ENCODE data around the gene RNPEP.
"Not testable (repeated sequence)": the region's sequence is repeated elsewhere in the genome, so short reads cannot be mapped to it uniquely, and the experiment has no call there.

Gene RNPEP

DNA sequence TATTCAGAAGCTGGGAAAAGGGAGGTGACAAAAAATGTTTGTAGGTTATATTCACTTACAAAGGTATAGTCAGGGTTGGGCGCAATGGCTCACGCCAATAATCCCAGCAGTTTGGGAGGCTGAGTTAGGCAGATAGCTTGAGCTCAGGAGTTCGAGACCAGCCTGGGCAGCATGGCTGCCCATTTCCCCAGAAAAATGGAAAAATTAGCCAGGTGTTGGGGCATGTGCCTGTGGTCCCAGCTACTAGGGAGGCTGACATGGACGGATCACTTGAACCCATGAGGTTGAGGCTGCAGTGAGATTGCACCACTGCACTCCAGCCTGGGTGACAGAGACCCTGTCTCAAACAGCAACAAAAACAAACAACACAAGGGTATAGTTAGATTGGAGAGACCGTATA lies 24.1 kb upstream of the RNPEP start:
- DNase-seq (ENCODE audit: low read depth, low spot score): no peak

DNA sequence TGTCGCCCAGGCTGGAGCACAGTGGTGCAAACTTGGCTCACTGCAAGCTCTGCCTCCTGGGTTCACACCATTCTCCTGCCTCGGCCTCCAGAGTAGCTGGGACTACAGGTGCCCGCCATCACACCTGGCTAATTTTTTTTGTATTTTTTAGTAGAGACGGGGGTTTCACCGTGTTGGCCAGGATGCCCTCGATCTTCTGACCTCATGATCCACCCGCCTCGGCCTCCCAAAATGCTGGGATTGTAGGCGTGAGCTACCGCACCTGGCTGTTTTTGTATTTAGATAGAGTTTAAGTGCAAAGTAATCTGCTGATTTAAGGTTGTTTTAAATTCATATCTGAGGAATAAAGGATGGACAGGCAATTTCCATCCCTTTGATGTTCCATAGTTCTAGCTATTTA lies 20.1 kb upstream of the RNPEP start:
- not testable (repeated sequence) for DNase-seq (ENCODE audit: low read depth, low spot score)

DNA sequence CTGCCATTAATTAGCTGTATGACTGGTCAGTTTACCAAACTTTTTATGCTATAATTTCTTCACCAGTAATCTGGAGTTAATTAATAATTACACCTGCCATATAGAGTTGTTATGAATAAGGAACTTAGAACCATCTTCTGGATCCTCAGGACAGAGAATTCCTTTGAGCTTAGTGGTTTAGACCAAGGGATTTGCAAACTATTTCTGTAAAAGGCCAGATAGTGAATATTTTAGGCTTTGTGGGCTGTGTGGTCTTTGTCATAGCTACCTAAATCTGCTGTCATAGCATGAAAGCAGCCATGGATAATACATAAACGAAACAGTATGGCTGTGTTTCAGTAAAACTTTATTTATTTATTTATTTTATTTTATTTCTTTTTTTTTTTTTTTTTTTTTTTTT lies 18.2 kb upstream of the RNPEP start:
- DNase-seq (ENCODE audit: low read depth, low spot score): no peak

DNA sequence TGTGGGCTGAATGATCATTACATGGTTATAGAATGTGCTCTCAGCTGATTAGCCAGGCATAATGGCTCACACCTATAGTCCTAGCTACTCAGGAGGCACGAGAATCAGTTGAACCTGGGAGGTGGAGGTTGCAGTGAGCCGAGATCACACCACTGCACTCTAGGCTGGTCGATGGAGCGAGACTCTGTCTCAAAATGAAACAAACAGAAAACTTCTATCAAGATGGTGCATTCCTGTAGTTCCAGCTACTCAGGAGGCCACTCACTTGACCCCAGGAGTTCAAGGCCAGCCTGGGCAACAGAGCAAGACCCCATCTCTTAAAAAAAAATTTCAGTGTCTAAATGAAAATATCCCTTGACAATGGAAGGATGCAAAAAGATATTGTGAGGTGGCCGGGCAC lies 16.3 kb upstream of the RNPEP start:
- no peak for DNase-seq (ENCODE audit: low read depth, low spot score)

DNA sequence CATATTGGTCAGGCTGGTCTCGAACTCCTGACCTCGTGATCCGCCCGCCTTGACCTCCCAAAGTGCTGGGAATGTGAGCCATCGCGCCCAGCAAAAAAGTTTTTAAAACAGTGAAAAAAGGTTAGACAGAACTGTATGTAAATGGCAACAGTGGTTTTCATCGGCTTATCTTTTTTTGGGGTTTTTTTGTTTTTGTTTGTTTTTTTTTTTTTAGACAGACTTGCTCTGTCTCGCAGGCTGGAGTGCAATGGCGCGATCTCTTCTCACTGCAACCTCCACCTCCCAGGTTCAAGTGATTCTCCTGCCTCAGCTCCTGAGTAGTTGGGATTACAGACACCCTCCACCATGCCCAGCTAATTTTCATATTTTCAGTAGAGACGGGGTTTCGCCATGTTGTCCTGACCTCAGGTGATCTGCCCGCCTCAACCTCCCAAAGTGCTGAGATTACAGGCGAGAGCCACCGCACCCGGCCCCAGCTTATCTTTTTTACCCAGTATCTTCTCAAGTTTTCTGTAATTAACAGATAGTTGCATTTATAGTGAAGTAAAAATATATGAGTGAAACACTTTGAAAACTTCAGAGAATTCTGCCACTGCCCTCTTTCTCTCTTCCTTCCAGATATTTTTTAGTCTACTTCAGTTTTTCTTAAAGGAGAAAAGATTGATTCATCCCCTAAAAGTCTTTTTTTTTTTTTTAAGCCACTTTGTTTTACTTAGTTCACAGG lies 14.1 kb upstream of the RNPEP start:
- DNase-seq (ENCODE audit: low read depth, low spot score): no peak

DNA sequence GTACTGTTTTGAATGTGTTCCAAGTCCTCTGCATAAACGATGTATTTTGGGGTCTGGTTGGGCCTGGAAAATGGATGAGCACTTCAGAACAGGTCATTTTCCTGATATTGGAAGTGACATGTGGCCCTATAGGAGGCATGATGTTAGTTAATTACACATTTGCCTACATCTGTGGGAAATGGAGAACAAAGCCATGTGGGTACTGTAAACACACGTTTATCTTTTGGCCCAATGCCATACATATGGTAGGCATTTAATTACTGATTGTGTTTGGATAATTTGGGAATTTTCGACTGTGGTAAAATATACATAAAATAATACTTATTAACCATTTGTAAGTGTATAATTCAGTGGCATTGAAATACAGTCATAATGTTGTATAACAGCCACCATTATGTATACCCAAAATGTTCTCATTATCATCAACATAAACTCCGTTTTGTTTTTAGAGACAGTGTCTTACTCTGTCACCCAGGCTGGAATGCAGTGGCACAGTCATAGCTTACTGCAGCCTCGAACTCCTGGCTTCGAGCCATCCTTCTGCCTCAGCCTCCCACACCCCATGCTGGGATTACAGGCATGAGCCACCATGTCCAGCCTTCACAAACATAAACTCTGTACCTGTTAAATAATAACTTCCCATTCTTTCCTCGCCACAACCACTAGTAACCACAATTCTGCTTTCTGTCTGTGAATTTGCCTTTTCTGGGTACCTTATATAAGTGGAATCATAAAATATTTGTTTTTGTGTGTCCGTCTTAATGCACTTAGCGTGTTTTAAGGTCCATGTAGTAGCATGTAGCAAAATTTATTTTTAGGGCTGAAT lies 11.9 kb upstream of the RNPEP start:
- DNase-seq (ENCODE audit: low read depth, low spot score): no peak

DNA sequence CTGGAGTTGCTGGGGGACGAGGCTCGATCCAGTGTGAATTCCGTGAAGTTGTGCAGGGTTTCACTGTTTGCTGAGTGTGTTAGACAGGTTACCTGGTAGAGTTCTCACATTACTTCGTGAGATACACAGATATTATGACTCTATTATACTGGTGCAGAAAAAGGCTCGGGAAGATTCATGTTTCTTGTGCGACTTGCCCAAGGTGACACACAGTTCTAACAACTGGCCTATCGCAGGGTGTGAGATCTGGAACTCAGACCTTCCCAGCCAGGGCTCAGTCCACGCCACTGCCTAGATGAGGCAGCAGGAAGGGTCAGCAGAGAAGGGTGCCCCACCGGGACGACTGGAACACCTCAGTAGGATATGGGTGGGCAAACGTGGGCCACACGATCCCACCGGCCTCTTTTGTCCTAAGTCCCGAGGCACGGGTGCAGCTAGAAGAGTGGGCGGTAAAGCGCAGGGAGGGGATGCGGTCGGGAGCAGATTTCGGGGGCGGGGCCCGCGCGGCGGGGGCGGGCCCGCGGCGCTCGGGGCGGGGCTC lies 296 bp upstream of the RNPEP start:
- peak; percentile 31 for DNase-seq (ENCODE audit: low read depth, low spot score)

DNA sequence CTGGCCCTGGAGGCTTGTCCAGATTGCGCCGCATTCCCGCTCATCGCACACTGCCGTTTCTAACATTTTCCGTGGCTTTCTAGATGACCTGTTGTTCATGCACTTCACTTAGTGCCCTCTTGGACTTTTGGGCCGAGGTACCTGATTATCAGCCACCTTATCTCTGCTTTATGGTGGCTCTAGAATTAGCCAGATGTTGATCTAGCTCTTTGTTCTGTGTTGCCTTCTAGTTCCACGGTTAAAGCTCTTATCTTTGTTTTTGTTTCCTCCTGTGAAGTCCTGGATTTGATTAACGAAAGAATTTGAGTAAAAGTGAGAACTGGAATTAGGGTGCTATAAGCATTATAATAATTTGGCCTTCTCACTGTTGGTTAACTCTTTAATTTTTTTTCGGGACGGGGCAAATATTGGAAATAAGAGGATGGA lies 945 bp downstream of the RNPEP start:
- no peak for DNase-seq (ENCODE audit: low read depth, low spot score)

DNA sequence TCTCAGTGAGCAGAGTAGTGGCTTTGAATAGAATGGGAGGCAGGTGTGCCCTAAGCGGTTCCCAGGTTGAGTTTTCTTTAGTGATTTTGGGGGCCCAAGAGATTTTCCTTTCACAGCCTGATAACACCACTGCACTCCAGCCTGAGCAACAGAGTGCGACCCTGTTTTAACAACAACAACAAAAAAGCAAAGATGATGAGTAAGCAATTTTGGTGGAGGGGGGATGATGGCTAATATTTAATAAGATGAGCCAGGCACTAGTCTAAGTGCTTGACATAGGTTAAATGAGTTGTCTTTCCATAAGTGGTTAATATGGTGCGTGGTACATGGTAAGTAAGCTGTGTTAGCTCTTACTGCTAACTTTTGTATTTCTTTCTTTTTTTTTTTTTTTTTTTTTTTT lies 2.0 kb downstream of the RNPEP start:
- DNase-seq (ENCODE audit: low read depth, low spot score): no peak

DNA sequence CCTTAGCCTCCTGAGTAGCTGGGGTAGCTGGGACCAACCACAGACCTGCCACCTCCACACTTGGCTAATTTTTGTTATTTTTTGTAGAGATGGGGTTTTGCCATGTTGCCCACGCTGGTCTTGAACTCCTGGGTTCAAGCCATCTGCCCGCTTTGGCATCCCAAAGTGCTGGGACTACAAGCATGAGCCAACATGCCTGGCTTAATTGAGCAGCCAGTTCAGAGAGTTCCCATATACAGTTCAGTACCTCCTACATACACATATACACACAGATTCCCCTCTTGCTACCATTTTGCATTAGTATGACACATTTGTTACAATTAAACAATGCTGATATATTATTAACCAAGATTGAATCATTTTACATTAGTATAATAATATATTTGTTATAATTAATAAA lies 2.9 kb downstream of the RNPEP start:
- no peak for DNase-seq (ENCODE audit: low read depth, low spot score)

DNA sequence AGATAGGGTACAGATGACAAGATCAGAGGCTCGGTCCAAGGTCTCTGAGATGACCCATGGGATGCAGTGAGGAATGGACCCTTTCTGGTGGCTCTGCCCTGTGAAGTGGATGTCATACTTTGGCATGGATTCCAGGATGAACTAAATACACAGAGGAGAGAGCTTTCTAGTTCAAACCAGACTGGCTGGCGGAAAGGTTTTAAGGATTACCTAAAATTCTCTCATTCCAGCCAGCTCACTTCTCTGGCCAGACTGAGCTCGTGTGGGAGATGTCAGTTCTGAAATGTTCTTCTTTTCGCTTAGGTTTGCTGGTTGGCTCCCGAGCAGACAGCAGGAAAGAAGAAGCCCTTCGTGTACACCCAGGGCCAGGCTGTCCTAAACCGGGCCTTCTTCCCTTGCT lies 6.2 kb downstream of the RNPEP start:
- no peak for DNase-seq (ENCODE audit: low read depth, low spot score)

DNA sequence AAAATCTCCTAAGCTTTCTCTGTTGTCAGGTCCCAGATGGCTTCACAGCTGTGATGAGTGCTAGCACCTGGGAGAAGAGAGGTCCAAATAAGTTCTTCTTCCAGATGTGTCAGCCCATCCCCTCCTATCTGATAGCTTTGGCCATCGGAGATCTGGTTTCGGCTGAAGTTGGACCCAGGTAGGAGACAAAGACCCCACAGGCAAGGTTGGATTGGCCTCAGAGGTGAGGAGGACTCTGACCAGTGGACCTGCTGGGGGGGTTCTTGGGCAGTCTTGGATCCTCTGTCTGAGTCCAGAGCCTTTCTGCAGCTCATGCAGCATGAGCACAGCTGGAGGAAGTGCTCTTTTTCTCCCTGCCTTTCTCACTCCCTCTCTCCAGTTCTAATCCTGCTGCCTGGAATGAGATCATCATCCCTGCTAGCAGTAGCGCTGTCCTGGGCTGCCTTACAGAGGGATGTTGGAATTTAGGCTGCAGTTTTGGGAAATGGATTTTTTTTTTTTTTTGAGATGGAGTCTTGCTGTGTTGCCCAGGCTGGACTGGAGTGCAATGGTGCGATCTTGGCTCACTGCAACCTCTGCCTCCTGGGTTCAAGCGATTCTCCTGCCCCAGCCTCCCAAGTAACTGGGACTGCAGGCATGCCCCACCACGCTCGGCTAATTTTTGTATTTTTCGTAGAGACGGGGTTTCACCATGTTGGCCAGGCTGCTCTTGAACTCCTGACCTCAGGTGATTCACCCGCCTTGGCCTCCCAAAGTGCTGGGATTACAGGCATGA lies 7.1 kb downstream of the RNPEP start:
- DNase-seq (ENCODE audit: low read depth, low spot score): no peak

DNA sequence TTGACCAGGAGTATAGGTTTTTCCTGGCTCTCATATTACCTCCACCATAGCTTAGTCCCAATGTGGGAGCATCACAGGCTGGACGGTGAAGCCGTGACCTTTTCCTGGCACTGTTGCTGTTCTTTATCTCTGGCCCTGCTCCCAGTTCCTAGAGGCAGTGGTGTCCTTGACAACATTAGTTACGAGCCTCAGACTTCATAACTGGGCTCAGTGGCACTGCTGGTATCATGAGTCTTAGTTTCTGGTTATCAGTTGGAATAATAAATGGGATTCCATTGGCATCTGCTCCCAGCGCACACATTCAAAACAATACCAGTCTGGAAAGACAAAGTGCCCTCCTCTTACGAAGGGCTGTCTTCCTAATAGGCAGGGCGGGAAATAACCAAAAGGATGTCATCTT lies 8.0 kb downstream of the RNPEP start:
- DNase-seq (ENCODE audit: low read depth, low spot score): no peak

DNA sequence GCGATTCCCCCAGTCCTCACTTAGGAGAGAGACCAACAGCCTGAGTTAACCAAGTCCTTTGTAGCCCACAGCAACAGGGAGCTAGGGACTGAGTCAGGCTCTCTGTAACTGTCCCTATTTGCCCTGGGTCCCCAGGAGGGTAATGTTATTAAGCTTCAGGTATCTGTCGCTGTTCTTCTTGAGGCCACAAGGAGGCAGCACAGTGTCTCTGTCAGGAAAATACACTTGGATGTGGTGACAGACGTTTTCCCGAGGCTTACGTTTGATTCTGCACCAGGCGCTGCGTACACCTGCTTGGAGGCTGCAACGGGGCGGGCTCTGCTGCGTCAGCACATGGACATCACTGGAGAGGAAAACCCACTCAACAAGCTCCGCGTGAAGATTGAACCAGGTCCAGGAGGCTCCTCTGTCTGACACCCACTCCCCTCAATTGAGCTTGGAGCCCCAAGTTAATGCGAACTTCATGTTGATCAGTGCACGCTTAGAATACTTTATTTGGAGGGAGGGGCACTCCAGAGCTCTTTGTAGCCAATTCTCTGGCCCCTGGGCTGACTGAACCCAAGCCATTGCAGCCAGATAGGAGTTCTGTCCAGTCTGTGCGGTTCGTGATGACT lies 17.3 kb downstream of the RNPEP start:
- DNase-seq (ENCODE audit: low read depth, low spot score): no peak

DNA sequence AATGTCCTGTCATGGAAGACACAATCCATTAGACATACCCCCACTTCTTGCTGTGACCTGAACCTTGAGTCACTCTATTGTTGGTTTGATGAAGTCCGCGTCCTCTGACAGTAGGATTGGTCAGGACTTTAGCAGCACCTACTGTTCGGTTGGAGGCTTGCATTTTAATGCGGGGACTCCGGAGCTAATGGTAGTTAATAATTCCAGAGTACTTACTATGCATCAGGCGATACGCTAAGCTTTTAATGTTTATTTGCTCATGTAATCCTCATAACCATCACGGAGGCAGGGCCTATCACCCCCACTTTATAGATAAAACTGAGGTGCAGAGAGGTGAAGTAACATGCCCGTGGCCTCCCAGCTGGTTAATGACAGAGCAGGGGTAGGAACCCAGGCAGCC lies 20.1 kb downstream of the RNPEP start:
- DNase-seq (ENCODE audit: low read depth, low spot score): no peak

DNA sequence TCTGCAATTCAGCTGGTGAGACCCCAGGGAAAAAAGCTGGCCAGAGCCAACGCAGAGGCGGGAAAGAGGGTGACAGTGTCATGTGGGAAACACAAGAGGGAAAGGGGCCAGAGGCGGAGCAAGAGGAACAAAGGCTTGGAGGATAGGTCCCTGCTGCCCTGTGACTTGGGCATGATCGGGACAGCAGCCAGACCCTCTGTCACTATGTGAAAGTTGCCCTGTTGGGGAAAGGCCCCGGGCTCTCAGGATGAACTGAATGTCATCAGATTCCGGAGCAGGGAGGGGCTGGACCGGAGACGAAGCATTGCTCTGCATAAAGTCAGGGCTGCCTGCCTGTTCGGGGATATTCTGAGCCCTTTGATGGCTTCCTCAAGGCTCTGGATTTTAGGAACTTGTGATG lies 22.3 kb downstream of the RNPEP start:
- no peak for DNase-seq (ENCODE audit: low read depth, low spot score)

DNA sequence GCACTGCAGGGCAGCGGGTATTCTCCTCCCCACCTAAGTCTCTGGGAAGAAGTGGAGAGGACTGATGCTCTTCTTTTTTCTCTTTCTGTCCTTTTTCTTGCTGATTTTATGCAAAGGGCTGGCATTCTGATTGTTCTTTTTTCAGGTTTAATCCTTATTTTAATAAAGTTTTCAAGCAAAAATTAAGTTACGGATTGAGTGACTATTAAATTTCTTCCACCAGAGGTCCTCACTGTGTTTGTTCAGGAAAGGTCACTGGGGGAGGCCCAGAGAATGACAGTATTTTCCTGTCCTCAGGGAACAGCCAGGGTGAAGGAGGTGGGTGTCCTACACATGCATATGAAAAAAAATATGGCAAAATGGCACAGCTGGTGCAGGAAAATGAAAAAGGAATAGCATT lies 23.5 kb downstream of the RNPEP start:
- DNase-seq (ENCODE audit: low read depth, low spot score): no peak

DNA sequence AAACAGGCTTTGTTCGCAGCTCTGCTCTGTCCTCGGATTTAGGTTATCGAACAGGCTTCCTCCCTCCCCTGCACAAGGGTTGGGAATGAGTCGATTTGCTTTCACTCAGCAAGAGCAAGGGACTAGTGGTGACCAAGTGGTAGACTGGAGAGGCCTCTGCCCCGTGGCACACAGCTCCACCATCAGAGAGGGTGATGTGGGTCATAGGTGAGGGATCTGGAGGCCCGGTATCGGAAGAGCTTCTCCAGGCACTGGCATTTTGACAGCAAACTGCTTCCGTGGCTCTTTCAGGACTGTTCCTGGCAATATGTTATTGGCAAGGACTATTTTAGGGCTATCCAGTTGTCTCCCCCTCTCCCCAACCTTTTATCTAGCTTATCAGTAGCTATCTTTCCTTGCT lies 24.9 kb downstream of the RNPEP start:
- no peak for DNase-seq (ENCODE audit: low read depth, low spot score)

DNA sequence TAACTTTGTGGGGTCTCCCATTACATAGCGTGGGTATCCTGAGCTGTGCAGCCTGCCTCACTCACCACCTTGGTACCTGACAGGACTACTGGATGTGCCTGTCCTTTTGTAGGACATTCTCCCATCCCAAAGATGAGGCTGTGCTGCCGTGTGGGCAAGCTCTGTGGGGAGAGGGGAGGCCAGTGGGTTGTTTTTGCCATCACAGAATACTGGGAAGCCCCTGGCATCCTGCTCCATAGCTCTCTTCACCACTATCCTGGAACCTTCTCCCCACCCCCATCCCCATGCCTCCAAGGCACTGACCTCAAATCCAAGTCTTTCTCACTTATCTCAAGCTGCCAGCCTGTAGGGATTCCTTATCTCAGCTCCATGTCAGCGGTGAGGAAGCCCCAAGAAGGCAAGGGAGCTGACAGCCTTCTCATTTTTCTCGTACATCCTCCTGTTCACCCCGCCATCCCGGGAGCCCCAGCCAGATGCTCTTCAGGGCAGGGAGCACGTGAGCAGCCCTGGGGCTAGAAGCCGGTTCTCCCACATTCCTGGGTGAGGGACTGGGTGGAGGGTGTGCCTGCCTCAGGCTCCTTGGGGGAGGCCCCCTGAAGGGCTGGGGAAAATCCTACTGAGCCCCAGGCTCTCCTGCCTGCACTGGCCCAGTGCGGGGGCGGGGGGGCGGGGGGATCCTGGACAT lies 25.5 kb downstream of the RNPEP start:
- no peak for DNase-seq (ENCODE audit: low read depth, low spot score)

DNA sequence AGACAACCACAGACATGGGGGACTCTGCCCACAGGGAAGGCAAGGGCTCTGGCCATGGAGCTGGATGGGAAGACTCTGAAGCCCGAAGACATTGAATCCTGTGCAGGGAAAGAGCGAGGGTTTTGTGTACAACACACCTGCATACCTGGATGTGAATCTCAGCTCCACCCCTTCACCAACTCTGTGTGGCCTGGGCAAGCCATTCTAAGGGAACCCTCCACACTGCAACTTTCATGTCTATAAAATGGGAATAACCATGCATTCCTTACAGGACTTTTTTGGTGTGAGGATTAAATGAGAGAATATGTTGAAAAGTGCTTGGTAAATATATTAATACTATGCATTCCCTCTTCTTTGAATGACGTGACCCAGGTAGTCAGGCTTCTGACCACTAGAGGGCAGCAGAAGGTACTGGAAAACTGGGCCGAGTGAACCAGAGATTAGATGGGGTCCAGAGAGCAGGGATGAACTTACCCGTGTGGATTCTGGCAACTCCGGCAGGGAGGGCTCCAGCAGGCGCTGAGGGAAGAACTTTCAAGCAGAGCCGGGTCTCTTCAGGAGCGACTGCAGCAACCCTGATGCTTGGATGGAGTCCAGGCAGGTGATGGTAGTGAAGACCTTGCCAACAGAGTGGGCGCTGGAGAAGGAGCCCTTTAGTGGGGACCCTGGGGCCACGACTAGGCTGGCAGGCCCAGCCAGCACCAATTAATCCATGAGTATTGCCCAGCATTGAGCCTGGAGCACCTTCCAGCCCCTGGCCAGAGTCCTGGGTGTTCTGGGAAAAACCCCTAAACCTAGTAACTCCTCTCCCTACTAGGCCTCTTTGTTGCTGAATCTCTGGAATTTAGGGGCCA lies 27.1 kb downstream of the RNPEP start:
- DNase-seq (ENCODE audit: low read depth, low spot score): peak; percentile 20
